ENCODE data around the gene CDH16.

CDH16 gene

DNA sequence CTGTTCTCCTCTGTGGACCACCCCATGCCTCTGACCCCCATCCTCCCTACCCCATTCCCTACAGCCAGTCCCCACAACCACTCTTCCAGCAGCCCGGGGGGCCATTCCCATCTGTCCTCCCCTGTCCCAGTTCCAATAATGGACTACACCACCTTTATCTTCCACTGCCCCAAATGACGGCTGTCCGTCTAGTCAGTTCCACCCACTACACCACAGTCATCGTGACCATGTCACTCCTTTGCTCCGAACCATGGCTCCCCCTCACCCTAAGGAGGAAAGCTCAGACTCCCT, 23.1 kb downstream of the CDH16 start:
- no peak for DNase-seq

DNA sequence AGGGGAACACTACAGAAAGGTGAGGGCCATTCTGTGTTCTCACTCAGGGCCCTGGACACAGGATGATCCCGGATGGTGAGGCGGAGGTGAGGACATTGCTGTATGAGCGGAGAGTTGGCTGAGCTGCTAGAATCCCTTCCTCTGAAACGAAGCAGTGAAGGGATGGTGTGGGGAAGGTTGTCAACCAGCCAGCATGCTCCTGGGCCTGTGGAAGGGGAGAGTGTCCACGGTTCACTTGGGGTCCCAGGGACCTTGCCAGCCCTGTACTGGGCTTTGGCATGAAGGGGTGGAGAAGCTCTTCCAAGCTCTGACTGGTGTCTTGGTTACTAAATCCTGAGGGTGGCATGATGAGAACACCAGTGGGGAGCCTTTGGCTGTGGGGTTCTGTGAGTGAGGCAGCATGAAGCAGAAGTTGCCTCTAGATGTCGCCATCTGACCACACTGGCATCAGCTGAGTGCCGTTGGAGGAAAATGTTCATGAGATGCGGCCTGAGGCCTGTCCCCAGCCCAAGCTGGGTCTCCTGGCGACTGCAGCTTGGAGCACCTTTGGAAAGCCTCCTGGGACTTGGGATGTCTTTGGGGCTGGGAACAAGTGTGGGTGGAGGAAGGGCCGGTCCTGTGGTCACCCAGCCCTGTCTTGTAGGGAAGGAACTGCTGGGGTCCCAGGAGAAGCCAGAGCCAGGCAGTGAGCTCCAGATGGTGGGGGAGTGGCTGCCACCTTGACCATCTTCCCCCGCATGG, 23.6 kb downstream of the CDH16 start:
- DNase-seq: peak; percentile 91

DNA sequence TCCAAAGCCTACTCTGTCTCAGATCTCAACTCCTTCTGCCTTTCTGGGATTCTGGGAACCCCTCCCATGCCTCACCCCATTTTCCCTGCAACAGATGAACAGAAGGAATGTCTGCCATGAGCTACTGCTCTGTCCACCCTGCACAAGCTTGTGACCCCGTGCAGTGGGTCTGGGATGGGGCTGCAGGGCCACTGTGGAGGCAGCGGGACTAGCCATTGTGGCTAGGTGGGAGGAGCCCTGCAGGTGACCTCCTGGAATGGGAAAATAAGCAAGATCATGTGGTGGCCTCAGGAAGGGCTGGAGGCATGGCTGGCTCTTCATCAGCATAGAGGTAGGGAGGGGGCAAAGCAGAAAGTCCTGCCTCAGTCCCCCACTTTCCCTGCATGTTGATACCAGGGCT, 24.6 kb downstream of the CDH16 start:
- no peak for DNase-seq

GRCh38 chr16:66891797-66892196, 26.9 kb downstream of the CDH16 start:
- DNase-seq: no peak

DNA sequence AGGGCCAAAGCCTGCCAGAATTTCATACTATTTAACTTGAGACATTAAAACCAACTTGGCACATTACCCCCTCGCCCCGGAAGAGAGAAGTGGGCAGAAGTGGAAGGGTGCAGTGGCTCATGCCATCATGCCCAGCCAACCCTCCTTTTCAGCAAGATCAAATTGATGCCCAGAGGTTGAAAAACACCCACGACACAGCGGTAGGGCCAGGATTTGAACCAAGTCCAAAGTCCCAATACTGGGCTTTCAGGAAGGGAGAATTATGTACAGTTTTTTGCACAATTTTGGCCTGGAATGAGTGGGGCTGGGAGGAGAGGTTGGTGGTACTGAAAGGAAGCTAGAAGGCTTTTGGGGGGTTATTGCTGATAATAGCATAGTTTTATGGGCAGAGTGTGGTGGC, 27.3 kb downstream of the CDH16 start:
- no peak for DNase-seq

DNA sequence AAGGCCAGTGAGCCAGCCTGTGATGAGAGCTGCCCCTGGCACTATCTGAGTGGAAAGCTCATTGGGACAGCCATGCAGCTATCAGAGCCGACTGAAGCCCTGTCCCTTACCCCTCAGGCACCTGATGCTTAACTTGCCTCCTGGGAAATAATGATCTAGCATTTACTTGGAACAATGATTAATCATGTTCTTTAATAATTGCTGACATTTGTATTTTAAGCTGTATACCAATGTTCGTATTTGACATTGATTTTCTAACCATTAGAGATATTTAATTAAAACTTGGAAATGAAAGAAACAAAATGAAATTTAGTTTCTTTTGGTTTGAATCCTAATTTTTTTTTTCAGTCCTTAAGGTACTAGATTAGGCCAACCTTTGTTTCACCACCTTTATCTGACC, 27.9 kb downstream of the CDH16 start:
- DNase-seq: no peak

- no peak for DNase-seq
Measured at GRCh38 chr16:66889622-66890021, 29.1 kb downstream of the CDH16 start.

GRCh38 chr16:66888647-66889615, 29.8 kb downstream of the CDH16 start:
- no peak for DNase-seq

DNA sequence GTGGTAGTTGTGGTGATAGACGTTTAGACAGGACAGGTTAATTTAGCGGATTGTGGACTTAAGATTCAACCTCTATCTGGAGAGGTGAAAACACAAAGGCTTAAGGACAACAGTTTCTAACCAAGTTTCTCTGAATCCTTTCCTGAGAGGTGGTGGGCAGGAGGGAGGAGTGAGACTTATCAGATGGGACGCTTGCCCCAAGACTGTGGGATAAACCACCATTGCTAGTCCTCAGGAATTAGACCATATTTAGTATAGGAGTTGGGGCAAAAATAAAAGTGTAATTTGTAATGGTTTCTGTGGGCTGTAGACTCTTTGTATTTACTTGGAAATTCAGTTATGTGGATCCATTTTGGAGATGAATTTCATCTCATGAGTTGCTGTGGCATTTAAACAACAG, 31.8 kb downstream of the CDH16 start:
- no peak for DNase-seq

- DNase-seq: no peak
Measured at GRCh38 chr16:66886321-66886720, 32.4 kb downstream of the CDH16 start.

- DNase-seq: no peak
Measured at GRCh38 chr16:66885491-66885890, 33.2 kb downstream of the CDH16 start.

GRCh38 chr16:66882702-66883101, 36.0 kb downstream of the CDH16 start:
- no peak for DNase-seq

GRCh38 chr16:66881964-66882508, 36.6 kb downstream of the CDH16 start:
- DNase-seq: no peak

- no peak for DNase-seq
Measured at GRCh38 chr16:66881560-66881959, 37.1 kb downstream of the CDH16 start.

GRCh38 chr16:66881014-66881417, 37.7 kb downstream of the CDH16 start:
- peak; percentile 49 for DNase-seq

- DNase-seq: peak; percentile 98
Measured at GRCh38 chr16:66880288-66881013, 38.2 kb downstream of the CDH16 start, which contains the start of gene PDP2. Gene PDP2, plus strand, starts transcription at chr16:66880515. Its CDS starts 3,770 bp downstream, at chr16:66884285.

- DNase-seq: no peak
Measured at GRCh38 chr16:66878067-66878466, 40.6 kb downstream of the CDH16 start.

DNA sequence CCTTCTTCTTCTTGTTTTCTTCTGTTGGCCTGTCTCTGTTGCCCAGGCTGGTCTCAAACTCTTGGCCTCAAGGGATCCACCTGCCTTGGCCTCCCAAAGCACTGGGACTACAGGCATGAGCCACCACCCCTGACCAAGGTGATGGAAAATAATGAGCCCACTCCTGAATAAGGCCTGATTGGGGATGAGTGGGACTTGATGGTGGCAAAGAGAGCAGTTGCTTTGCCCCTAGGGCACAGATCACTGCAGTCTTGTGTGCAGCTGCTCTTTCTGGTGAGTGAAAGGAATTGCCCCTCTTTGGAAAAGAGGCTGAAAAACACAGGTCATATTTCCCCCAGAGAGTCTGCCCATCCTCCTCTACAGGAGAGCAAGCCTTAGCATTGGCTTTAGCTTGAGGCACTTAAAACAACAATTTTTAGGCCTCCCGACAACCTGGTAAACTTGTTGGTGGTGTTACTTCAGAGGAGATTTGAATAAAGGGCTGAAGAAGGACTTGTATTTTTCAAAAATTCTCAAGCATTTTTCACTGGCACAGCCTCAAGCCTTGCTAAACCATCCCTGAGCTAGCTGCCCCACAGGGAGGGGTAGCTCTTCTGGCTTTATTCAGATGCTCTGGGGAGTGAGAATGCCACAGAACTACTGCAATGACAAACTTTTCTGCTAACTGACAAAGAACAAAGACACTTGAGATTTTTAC, 44.5 kb downstream of the CDH16 start:
- DNase-seq: no peak

DNA sequence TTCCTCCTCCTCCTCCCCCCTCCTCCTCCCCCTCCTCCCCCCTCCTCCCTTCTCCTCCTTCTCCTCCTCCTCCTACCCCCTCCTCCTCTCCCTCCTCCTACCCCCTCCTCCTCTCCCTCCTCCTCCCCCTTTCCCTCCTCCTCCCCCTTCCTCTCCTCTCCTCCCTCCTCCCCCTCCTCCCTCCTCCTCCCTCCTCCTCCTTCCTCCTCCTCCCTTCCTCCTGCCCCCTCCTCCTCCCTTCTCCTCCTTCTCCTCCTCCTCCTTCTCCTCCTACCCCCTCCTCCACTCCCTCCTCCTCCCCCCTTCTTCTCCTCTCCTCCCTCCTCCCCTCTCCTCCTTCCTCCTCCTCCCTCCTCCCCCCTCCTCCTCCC, 45.0 kb downstream of the CDH16 start:
- DNase-seq: no peak

DNA sequence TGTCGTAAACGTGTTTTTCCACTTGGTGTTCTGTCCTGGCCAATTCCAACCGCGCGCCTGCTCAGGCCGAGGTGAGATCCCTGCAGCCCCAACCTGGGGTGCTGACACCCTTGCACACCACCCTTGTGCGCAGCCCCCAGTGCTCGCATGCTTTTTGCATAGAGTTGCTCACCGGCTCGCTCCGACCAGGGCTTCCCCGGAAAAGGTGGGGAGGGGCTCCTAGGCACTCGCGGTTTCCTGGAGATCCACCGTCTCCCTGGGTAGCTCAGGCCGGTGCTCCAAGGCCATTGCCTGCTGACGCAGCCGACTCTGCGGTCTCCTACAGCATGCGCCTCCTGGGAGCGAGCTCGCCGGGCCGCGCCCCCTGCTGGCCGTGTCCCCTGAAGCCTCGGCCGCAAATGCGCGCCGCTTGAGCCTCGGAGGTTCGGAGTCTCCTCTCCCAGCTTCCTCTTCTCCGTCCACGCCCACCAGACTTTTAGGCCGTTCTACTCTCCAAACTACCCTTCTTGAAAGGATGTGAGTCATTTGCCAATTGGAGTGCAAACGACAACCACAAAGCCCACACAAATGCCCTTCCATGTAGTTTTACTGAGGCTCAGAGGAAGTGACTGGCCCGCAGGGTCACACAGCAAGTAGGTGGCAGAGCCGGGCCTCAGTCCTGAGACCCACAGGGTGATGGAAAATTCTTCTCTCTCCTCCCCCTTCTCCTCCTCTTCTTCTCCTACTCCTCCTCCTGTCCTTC, 45.6 kb downstream of the CDH16 start:
- peak; percentile 87 for DNase-seq

DNA sequence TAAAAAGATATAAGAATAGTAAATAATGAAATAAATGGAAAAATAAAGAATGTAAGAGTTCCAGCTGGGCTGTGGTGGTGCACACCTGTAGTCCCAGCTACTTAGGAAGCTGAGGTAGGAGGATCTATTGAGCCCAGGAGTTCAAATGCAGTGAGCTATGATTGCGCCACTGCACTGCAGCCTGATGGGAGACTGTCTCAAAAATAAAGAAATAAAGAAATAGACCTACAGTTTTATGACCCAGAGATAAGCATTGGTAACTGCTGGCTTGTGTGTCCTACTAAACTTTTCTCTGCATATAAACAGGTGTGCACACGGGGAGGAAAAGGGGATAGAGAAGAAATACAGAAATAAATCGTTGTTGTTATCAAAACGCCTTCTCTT, 46.1 kb downstream of the CDH16 start:
- no peak for DNase-seq

DNA sequence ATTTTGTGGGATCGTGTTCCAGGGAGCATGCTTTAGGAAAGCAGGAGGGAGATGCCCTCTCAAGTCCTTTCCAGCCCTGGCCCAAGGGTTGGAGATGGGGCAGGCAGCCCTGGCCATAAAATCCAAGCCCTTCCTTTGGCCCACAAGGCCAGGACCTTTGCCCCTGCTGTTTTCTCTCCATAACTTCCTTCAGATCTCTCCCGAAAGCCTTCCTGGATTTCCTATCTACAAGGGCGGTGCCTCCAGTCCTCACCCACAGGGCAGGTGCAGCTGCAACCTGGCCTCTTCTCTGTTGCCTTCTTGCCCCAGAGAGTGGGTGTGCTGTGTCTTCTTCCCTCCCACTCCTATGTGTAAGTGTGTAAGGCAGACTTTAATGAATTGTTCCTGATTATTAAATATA, 46.8 kb downstream of the CDH16 start:
- no peak for DNase-seq
